GM18498 (cell line): ENCODE data around the gene TK1.
"Not testable (repeated sequence)": the region's sequence is repeated elsewhere in the genome, so short reads cannot be mapped to it uniquely, and the experiment has no call there.

Source experiments
- ATAC-seq: cut with Tn5 transposase; IDR thresholded peaks from one replicate; pipeline ENCODE4 v1.9.1; 2021; ENCODE audit warnings: mild to moderate bottlenecking, moderate library complexity; ENCODE audit not compliant: unreplicated experiment

Gene TK1

GRCh38 chr17:78154903-78155811 lies 31.7 kb downstream of the TK1 start:
- ATAC-seq: peak; percentile 61

DNA sequence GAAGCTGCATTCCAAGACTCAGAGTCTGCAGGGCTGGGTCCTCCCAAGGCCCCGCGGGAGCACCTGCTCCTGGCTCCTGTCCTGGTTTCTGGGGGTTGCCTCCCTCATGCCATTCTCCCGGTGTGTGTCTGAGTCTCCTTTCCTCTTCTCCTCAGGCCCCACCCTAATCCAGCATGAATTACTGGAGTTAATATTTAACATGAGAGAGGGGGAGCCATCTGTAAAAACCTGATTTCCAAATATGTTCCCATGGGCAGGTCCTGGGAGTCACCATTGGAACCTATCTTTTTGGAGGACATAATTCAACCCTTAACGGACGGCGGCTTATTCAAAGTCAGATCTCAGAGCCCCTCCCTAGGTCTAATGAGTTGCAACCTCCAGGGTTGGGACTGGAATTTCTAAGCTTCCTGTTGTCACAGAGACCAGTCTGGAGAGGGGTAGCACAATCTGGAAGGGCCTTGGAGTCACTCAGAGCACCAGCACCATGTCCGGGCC lies 35.3 kb downstream of the TK1 start:
- no peak for ATAC-seq

DNA sequence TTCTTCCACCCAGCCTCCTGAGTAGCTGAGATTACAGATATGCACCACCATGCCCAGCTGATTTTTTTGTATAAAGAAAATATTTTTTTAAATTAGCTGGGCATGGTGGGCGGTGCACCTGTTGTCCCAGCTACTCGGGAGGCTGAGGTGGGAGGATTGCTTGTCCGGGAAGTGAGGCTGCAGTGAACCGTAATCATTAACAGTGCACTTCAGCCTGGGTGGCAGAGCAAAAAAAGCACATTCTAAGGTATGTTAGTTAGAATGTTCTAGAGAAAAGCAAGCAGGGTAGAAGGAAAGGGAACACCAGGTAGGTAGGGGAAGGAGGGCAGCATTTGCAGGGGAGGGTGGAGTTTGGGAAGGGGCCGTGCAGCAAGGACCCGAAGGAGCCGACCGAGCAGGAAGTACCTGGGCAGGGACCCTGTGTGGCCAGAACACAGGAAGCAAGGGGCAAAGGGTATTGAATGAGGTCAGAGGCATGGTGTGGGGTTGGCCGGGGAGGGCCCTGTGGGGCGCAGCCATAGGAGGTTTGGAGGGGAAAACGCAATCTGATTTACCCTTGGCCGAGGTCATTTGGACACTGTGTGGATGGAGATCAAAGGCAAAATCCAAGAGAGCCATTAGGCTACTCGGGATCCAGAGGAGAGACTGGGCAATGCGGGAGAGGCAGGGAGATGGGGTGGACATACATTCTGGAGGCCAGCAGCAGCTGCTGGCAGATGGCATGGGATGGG lies 38.4 kb downstream of the TK1 start:
- ATAC-seq: no peak

DNA sequence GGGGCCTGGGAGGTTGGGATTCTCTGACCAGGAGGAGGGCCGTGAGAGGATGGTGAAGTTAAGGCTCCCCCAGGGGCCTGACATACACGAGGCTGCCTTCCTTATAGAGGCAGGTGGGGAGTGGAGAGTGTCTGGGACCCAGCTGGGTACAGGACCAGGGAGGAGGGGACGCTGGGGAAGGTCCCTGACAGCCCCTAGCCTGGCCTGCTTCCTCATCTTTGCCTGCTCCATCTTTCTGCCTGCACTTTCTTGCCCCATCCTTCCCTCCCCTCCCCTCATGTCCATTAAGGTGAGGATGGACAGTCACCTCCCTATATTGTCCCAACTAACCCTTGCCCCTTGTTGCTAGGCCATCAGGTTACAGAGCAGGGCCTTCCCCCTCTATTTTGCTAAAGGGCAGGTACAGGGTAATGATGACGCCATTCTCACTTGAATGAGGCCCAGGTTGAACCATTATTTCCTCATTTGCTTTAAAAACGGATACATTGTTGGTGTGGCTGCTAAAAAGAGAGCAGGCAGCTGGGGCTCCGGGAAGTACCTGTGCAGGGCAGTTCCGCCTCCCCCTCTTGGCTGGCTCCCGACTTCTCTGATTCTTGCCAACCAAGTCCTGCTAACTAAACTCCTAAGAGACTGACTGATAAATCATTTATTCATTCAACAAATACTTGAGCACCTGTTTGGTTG lies 39.4 kb downstream of the TK1 start:
- no peak for ATAC-seq

GRCh38 chr17:78146881-78147280 lies 40.0 kb downstream of the TK1 start:
- ATAC-seq: no peak

- ATAC-seq: no peak
Observed at GRCh38 chr17:78146471-78146869, 40.4 kb downstream of the TK1 start.

DNA sequence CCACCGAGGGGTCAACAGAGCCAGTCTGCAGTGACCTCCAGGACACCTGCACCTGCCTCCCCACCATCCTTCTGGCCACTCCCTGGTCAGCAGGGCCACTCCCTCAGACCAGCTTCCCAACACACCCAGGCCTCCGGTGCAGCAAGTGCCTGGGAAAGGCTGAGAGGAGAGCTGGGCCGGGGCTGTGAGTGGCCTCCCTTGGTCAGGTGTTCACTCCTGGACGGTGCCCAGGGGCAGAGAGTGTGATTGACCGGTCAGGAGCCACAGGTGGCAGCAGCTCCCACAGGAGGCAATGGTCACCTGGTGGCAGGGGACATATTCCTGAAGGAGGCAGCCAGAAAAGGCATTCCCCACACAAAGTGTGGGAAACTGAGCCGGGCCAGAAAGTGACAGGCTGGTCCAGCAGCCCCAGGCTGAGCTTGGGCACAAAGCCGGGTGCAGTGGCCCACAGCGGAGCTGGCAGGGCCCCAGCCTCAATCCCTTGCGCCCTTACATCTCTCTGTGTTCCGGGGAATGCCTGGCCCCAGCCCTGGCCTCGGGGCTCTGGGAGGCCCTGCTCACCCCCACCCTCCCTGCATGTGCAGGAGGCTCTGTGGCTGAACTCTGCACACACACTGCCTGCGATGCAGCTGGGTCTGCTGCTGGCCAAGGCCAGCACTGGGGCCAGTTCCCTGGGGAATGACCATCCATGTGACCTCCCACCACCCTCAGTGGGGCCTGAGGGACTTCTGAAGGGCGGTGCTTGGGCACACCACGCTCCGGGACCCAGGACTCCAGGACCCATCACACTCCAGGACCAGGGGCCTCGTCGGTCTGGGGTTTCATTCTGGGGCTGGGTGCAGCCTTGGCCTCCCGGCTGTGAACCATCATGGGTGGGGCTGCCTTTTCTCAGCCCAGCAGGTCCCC lies 41.9 kb downstream of the TK1 start:
- no peak for ATAC-seq

DNA sequence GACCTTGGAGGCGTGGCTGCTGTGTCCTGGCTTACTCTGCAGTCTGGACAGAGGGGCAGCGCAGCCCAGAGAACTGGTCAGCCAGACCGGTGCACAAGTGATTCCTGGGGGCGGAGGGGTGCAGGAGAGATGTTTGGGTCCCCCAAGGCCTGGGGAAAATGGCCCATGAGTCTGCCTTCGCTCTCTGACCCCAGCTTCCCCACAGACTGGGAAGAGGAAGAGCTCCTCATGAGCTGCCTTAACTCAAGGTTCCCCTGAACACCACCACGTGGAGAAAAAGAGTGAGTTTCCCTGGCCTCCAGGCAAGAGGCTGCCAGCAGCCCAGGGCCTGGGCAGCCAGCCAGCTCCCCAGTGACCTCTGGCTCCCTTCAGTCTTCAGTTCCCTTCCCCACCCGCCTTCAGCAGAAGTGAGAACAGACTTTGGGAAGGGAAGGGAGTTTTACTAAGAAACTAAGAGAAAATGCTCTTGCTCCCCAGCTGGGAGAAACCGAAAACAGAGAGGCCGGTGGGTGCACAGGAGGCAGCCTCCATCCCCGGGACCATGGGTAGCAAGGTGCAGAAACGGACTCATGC lies 42.6 kb downstream of the TK1 start:
- ATAC-seq: no peak

GRCh38 chr17:78143214-78144146 lies 43.4 kb downstream of the TK1 start:
- no peak for ATAC-seq

DNA sequence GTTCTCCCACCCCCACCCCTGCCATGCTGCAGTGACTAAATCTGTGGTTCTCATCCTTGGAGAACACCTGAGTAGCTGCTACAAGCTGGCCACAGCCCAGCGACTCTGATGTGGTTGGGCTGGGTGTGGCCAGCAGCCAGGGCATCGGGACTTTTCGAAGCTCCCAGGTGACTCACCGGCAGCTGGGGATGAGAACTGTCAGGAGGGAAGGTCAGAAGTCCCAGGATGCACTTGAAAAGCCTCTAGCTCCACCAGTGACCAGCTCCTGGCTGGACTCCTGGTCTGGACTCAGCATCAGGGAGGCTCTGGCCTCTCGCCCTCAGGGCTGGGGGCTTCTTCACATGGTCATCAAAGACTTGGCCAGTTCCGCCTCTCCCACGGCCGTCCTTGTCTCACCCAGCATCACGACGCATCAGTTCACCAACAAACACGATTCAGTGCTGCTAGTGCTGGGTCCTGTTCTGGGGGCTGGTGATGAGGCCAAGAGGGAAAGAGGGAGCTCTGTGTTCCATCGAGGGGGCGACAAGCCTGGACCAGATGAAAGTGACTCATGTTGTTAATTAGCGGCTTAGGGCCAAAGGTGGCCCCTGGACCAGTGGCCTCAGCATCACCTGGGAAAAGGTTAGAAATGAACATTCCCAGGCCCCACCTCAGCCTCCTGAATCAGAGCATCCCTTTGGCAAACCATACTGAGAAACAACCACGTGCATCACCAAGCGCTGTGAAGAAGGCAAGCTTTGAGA lies 44.6 kb downstream of the TK1 start:
- no peak for ATAC-seq

DNA sequence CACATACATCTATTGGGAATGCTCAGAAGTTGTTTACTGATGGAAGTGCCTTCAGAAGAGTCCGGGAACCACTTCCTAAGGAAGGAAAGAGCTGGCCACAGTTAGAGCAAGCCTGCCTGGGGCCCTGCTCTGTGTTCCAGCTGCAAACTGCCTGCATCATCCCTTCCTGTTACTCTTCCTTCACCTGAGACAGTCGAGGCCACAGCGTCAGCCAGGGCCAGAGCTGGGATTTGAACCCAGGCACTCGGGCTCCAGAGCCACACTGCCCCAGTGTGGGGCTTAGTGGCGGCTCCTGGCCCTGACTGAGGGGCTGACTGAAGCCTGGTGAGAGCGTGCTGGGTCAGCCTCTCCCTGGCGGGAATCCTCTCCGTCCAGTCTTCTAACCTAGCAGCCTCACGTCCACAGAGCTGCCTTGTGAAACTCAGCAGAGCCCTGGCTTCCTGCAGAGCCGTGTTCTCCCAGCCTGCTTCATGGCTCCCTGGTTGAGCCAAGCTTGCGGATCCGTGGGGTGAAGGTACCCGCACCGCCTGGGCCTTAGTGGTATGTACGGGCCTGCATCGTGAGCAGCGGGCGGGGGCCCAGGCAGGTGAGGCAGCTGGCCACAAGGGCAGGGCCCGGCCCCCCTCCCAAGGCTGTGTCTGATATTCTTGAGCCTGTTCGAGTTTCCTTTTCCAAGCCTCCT lies 45.3 kb downstream of the TK1 start:
- ATAC-seq: no peak

- ATAC-seq: peak; percentile 72
Observed at GRCh38 chr17:78140169-78141051, 46.4 kb downstream of the TK1 start.

GRCh38 chr17:78139861-78140168 lies 47.0 kb downstream of the TK1 start:
- ATAC-seq: not testable (repeated sequence)

DNA sequence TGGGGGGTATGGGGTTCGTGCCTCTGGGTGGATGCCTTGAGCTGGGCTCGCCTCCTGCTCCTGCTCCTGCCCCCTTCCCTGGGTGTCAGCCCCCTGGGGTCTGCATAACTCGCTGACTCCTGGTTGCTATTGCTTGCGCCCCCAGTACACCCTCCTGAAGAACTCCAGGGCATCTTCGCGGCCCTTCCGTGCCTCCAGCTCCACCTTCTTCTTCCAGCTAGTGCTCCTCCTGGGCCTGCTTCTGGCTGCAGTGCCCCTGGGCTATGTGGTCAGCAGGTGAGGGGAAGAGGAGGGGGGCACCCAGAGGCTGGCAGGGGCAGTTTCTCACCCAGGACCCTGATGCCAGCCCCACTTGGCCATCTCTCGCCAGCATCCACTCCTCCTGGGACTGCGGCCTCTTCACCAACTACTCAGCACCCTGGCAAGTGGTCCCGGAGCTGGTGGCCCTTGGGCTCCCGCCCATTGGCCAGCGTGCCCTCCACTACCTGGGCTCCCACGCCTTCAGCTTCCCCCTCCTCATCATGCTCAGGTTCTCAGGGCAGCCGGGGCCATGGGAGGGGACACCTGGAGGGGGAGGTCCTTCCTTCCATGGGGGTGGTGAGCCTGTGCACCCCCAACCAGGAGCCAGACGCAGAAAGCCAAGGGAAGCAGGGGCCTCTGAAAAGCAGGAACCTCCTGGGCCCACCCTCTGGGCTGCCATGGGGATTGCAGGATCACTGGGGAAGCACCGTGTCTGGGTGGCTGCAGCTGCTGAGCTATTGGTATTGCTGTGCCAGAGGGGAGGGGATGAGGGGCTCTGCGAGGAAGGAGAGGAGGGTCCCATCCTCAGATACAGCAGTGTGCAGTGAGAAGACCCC lies 48.4 kb downstream of the TK1 start:
- ATAC-seq: no peak

- no peak for ATAC-seq
Observed at GRCh38 chr17:78137392-78138203, 49.3 kb downstream of the TK1 start.
